IMR-90 (cell line): ENCODE measurements around the gene EBF4.

Experiments used
- CEBPB ChIP-seq: IDR thresholded peaks from 2 replicates; pipeline ENCODE4 v1.6.1; 2012; ENCODE audit warnings: low read depth, low read length, improper control_type of control experiment
- CTCF ChIP-seq: conservative IDR thresholded peaks from 2 replicates; pipeline ENCODE4 v1.5.1; 2012; ENCODE audit warnings: mild to moderate bottlenecking, low read depth, low read length, improper control_type of control experiment
- MAZ ChIP-seq: IDR thresholded peaks from 2 replicates; pipeline ENCODE4 v1.6.1; 2012; ENCODE audit warnings: low read depth, mild to moderate bottlenecking, low read length, improper control_type of control experiment, moderate library complexity, borderline replicate concordance
- POLR2A ChIP-seq: IDR thresholded peaks from 2 replicates; pipeline ENCODE4 v1.6.1; 2012; ENCODE audit warnings: mild to moderate bottlenecking, low read depth, low read length
- RFX5 ChIP-seq: IDR thresholded peaks from 2 replicates; pipeline ENCODE4 v1.8.0; 2012; ENCODE audit warnings: low read depth, mild to moderate bottlenecking, low read length, moderate library complexity
- SMC3 ChIP-seq: fragments of 150-350 bp; IDR thresholded peaks from 2 replicates; pipeline ENCODE4 v1.6.1; 2016; ENCODE audit warnings: low read depth, mild to moderate bottlenecking, antibody characterized with exemption, low read length, moderate library complexity

GRCh38 chr20:2757969-2758368 is 65.4 kb downstream of the EBF4 start:
- TF ChIP-seq CTCF (no peak), RFX5 (no peak), CEBPB (no peak), POLR2A (no peak), SMC3 (no peak), MAZ (no peak)
